CD4-positive, alpha-beta memory T cell (primary cell): ENCODE measurements around the gene PAK5. TPM values are rescaled to one million over a fixed set of nuclear protein-coding genes. Genes with fewer than 3 reads are reported as not detected.
"Not testable (repeated sequence)": the region's sequence is repeated elsewhere in the genome, so short reads cannot be mapped to it uniquely, and the experiment has no call there.

ENCODE experiments used
- CTCF ChIA-PET: fragments of 350-600 bp; sonication (Branson Sonifier 250); formaldehyde crosslinking; loops from one replicate; lab custom pipeline; 2021; ENCODE audit warnings: inconsistent platforms; ENCODE audit not compliant: partially characterized antibody; lab: Charles Lee
- POLR2A ChIA-PET: fragments of 350-600 bp; sonication (Branson Sonifier 250); formaldehyde crosslinking; loops from one replicate; lab custom pipeline; 2021; ENCODE audit not compliant: partially characterized antibody; lab: Charles Lee
- DNase-seq, 5 donors: peaks; one replicate each; pipeline versions ENCODE4 v3.0.0 to v3.0.0-alpha.2; 2020 to 2022; ENCODE audit warnings: mixed read lengths in 1 of 5
- H3K27ac ChIP-seq: one replicate; pipeline ENCODE4 v1.7.0; 2013; ENCODE audit warnings: low read depth, low read length
- H3K27me3 ChIP-seq: 2 replicates; pipeline ENCODE4 v1.7.0; 2013; ENCODE audit warnings: mild to moderate bottlenecking, low read length, moderate library complexity; ENCODE audit not compliant: insufficient read depth
- H3K36me3 ChIP-seq: 2 replicates; pipeline ENCODE4 v1.7.0; 2013; ENCODE audit warnings: mild to moderate bottlenecking, low read length, moderate library complexity; ENCODE audit not compliant: insufficient read depth
- H3K4me1 ChIP-seq: 2 replicates; pipeline ENCODE4 v1.7.0; 2013; ENCODE audit warnings: mild to moderate bottlenecking, low read length, moderate library complexity; ENCODE audit not compliant: insufficient read depth
- H3K4me3 ChIP-seq, 2 donors: one replicate each; pipeline ENCODE4 v1.7.0; 2013; ENCODE audit warnings: low read length in 2 of 2, mild to moderate bottlenecking in 1 of 2
- H3K9me3 ChIP-seq, 2 donors: one replicate each; pipeline ENCODE4 v1.7.0; 2013; ENCODE audit warnings: low read length in 2 of 2, control low read depth in 1 of 2; ENCODE audit not compliant: control insufficient read depth in 1 of 2
- H3K27ac Mint-ChIP-seq, 7 donors: one replicate each; pipeline ENCODE4 v1.8.0; 2020 to 2021; ENCODE audit warnings: mixed read lengths in 7 of 7, mild to moderate bottlenecking in 6 of 7, inconsistent platforms in 3 of 7, moderate library complexity in 3 of 7
- H3K27me3 Mint-ChIP-seq, 2 donors: one replicate each; pipeline ENCODE4 v1.8.0; 2020 to 2021; ENCODE audit warnings: mixed read lengths in 2 of 2
- H3K36me3 Mint-ChIP-seq, 2 donors: one replicate each; pipeline ENCODE4 v1.8.0; 2020 to 2021; ENCODE audit warnings: mixed read lengths in 2 of 2, inconsistent platforms in 1 of 2, mild to moderate bottlenecking in 1 of 2
- H3K4me1 Mint-ChIP-seq, 4 donors: one replicate each; pipeline ENCODE4 v1.8.0; 2020 to 2021; ENCODE audit warnings: mixed read lengths in 4 of 4, mild to moderate bottlenecking in 1 of 4
- H3K4me3 Mint-ChIP-seq, 8 donors: one replicate each; pipeline ENCODE4 v1.8.0; 2020 to 2021; ENCODE audit warnings: mixed read lengths in 8 of 8, mild to moderate bottlenecking in 7 of 8, moderate library complexity in 6 of 8, inconsistent platforms in 3 of 8
- H3K9me3 Mint-ChIP-seq, 8 donors: one replicate each; pipeline ENCODE4 v1.8.0; 2020 to 2021; ENCODE audit warnings: mixed read lengths in 8 of 8, mild to moderate bottlenecking in 5 of 8, inconsistent platforms in 3 of 8, moderate library complexity in 1 of 8
- intact Hi-C: fragments of 100-400 bp; cut with micrococcal nuclease; formaldehyde crosslinking; loops from one replicate; pipeline ENCODE4 v1.15.1; 2023
- polyA plus RNA-seq, 2 donors: library from polyadenylated mRNA; unstranded; fragments of 300-500 nt; fragmentation: Illumina TruSeq; gene quantifications; one replicate each; pipeline ENCODE4 v1.2.3, GENCODE V29; 2021
- total RNA-seq, 2 experiments: library from RNA; stranded (reverse); gene quantifications; one replicate each; pipeline ENCODE4 v1.2.3, GENCODE V29; 2021

The PAK5 gene
- total and polyA plus RNA-seq, 4 experiments from 2014 or later, result not detected

- peaks cover 0 to 1% of the 10 kb centered on the region in 2 donors for H3K27me3 Mint-ChIP-seq
- no peaks in the 10 kb centered on the region for H3K36me3 Mint-ChIP-seq
- H3K4me3 Mint-ChIP-seq, result no peak overlapping the region
- Histone ChIP-seq H3K9me3 (no peaks in the 10 kb centered on the region), H3K4me1 (no peaks in the 10 kb centered on the region), H3K27ac (no peak overlapping the region), H3K27me3 (no peaks in the 10 kb centered on the region), H3K36me3 (no peaks in the 10 kb centered on the region), H3K4me3 (no peak overlapping the region)
- POLR2A ChIA-PET, result no interaction called here
- H3K4me1 Mint-ChIP-seq, result no peaks in the 10 kb centered on the region
- CTCF ChIA-PET, result no interaction called here
- H3K9me3 Mint-ChIP-seq, result peaks cover 0 to 9% (median 3%) of the 10 kb centered on the region in 8 donors
- intact Hi-C loops, result no loop called here
- no peak overlapping the region for H3K27ac Mint-ChIP-seq
- no peak for DNase-seq
Measured at GRCh38 chr20:9660236-9660868, 178.5 kb downstream of the PAK5 start.

- intact Hi-C loops, result no loop called here
- Mint-ChIP-seq H3K4me1 (no peaks in the 10 kb centered on the region), H3K27ac (no peak overlapping the region), H3K36me3 (no peaks in the 10 kb centered on the region), H3K4me3 (no peak overlapping the region), H3K27me3 (no peaks in the 10 kb centered on the region), H3K9me3 (peaks cover 0 to 2% (median 0%) of the 10 kb centered on the region in 8 donors)
- Histone ChIP-seq H3K27ac (no peak overlapping the region), H3K4me3 (no peak overlapping the region), H3K27me3 (no peaks in the 10 kb centered on the region), H3K4me1 (no peaks in the 10 kb centered on the region), H3K36me3 (no peaks in the 10 kb centered on the region), H3K9me3 (no peaks in the 10 kb centered on the region)
- ChIA-PET POLR2A (no interaction called here), CTCF (no interaction called here)
- DNase-seq, result no peak
Measured at GRCh38 chr20:9647741-9648140, 191.1 kb downstream of the PAK5 start.

GRCh38 chr20:9646375-9646774 lies 192.5 kb downstream of the PAK5 start:
- Mint-ChIP-seq H3K27ac (no peak overlapping the region), H3K4me3 (no peak overlapping the region), H3K36me3 (no peaks in the 10 kb centered on the region), H3K4me1 (no peaks in the 10 kb centered on the region), H3K27me3 (no peaks in the 10 kb centered on the region), H3K9me3 (peaks cover 0 to 4% (median 0%) of the 10 kb centered on the region in 8 donors)
- Histone ChIP-seq H3K9me3 (no peaks in the 10 kb centered on the region), H3K4me1 (no peaks in the 10 kb centered on the region), H3K36me3 (no peaks in the 10 kb centered on the region), H3K4me3 (no peak overlapping the region), H3K27ac (no peak overlapping the region), H3K27me3 (no peaks in the 10 kb centered on the region)
- ChIA-PET POLR2A (no interaction called here), CTCF (no interaction called here)
- intact Hi-C loops, result no loop called here
- DNase-seq, result no peak

- H3K4me3 ChIP-seq, result no peak overlapping the region
- no peaks in the 10 kb centered on the region for H3K4me1 Mint-ChIP-seq
- no peaks in the 10 kb centered on the region for H3K27me3 Mint-ChIP-seq
- H3K4me1 ChIP-seq, result no peaks in the 10 kb centered on the region
- H3K4me3 Mint-ChIP-seq, result no peak overlapping the region
- peaks cover 0 to 5% (median 1%) of the 10 kb centered on the region in 8 donors for H3K9me3 Mint-ChIP-seq
- no peak for DNase-seq
- H3K36me3 Mint-ChIP-seq, result no peaks in the 10 kb centered on the region
- intact Hi-C loops, result no loop called here
- H3K36me3 ChIP-seq, result no peaks in the 10 kb centered on the region
- H3K27me3 ChIP-seq, result no peaks in the 10 kb centered on the region
- H3K27ac ChIP-seq, result no peak overlapping the region
- no peak overlapping the region for H3K27ac Mint-ChIP-seq
- POLR2A ChIA-PET, result no interaction called here
- CTCF ChIA-PET, result no interaction called here
- H3K9me3 ChIP-seq, result no peaks in the 10 kb centered on the region
Measured at GRCh38 chr20:9642882-9643281, 196.0 kb downstream of the PAK5 start.

GRCh38 chr20:9641499-9642000 lies 197.3 kb downstream of the PAK5 start:
- H3K4me3 ChIP-seq, H3K4me1 ChIP-seq, H3K4me1 Mint-ChIP-seq, H3K36me3 ChIP-seq, H3K27me3 Mint-ChIP-seq, H3K9me3 ChIP-seq, H3K36me3 Mint-ChIP-seq, DNase-seq, H3K27me3 ChIP-seq, H3K4me3 Mint-ChIP-seq, H3K27ac Mint-ChIP-seq, H3K9me3 Mint-ChIP-seq, intact Hi-C loops, POLR2A ChIA-PET, CTCF ChIA-PET, H3K27ac ChIP-seq: not testable (repeated sequence)

- ChIA-PET POLR2A (no interaction called here), CTCF (interaction anchor here (1.5 kb wide), 1 partner anchor 21 kb away, joined by 3 read pairs; no protein-coding TSS in a partner anchor)
- H3K27me3 ChIP-seq, result no peaks in the 10 kb centered on the region
- H3K36me3 ChIP-seq, result no peaks in the 10 kb centered on the region
- no peaks in the 10 kb centered on the region for H3K9me3 ChIP-seq
- no peak for DNase-seq
- Mint-ChIP-seq H3K9me3 (peaks cover 0 to 4% (median 1%) of the 10 kb centered on the region in 8 donors), H3K36me3 (no peaks in the 10 kb centered on the region), H3K27me3 (no peaks in the 10 kb centered on the region), H3K4me1 (no peaks in the 10 kb centered on the region), H3K27ac (no peak overlapping the region), H3K4me3 (no peak overlapping the region)
- no peak overlapping the region for H3K4me3 ChIP-seq
- no peaks in the 10 kb centered on the region for H3K4me1 ChIP-seq
- no peak overlapping the region for H3K27ac ChIP-seq
- intact Hi-C loops, result no loop called here
Measured at GRCh38 chr20:9637889-9638288, 201.0 kb downstream of the PAK5 start.

- no peaks in the 10 kb centered on the region for H3K27me3 ChIP-seq
- ChIA-PET POLR2A (no interaction called here), CTCF (no interaction called here)
- Mint-ChIP-seq H3K27ac (no peak overlapping the region), H3K36me3 (no peaks in the 10 kb centered on the region), H3K9me3 (peaks cover 0 to 3% (median 0%) of the 10 kb centered on the region in 8 donors), H3K4me1 (no peaks in the 10 kb centered on the region), H3K4me3 (no peak overlapping the region), H3K27me3 (no peaks in the 10 kb centered on the region)
- DNase-seq, result no peak
- H3K4me1 ChIP-seq, result no peaks in the 10 kb centered on the region
- no peak overlapping the region for H3K27ac ChIP-seq
- H3K9me3 ChIP-seq, result no peaks in the 10 kb centered on the region
- intact Hi-C loops, result no loop called here
- H3K4me3 ChIP-seq, result no peak overlapping the region
- no peaks in the 10 kb centered on the region for H3K36me3 ChIP-seq
Measured at GRCh38 chr20:9635750-9636149, 203.1 kb downstream of the PAK5 start.
